GM18502 (cell line): ENCODE measurements around the gene HFE.
"Not testable (repeated sequence)": the region's sequence is repeated elsewhere in the genome, so short reads cannot be mapped to it uniquely, and the experiment has no call there.

Experiments used
- ATAC-seq: cut with Tn5 transposase; IDR thresholded peaks from one replicate; pipeline ENCODE4 v1.9.1; 2021; ENCODE audit warnings: mild to moderate bottlenecking; ENCODE audit not compliant: unreplicated experiment, poor library complexity

The HFE gene, protein sequence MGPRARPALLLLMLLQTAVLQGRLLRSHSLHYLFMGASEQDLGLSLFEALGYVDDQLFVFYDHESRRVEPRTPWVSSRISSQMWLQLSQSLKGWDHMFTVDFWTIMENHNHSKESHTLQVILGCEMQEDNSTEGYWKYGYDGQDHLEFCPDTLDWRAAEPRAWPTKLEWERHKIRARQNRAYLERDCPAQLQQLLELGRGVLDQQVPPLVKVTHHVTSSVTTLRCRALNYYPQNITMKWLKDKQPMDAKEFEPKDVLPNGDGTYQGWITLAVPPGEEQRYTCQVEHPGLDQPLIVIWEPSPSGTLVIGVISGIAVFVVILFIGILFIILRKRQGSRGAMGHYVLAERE

DNA sequence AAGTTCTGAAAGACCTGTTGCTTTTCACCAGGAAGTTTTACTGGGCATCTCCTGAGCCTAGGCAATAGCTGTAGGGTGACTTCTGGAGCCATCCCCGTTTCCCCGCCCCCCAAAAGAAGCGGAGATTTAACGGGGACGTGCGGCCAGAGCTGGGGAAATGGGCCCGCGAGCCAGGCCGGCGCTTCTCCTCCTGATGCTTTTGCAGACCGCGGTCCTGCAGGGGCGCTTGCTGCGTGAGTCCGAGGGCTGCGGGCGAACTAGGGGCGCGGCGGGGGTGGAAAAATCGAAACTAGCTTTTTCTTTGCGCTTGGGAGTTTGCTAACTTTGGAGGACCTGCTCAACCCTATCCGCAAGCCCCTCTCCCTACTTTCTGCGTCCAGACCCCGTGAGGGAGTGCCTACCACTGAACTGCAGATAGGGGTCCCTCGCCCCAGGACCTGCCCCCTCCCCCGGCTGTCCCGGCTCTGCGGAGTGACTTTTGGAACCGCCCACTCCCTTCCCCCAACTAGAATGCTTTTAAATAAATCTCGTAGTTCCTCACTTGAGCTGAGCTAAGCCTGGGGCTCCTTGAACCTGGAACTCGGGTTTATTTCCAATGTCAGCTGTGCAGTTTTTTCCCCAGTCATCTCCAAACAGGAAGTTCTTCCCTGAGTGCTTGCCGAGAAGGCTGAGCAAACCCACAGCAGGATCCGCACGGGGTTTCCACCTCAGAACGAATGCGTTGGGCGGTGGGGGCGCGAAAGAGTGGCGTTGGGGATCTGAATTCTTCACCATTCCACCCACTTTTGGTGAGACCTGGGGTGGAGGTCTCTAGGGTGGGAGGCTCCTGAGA lies at the start of gene HFE:
TSS of gene HFE (plus strand) at position 146 of the 832 bp plus-strand sequence. CDS start at position 158, 12 bp downstream.
- no peak for ATAC-seq

DNA sequence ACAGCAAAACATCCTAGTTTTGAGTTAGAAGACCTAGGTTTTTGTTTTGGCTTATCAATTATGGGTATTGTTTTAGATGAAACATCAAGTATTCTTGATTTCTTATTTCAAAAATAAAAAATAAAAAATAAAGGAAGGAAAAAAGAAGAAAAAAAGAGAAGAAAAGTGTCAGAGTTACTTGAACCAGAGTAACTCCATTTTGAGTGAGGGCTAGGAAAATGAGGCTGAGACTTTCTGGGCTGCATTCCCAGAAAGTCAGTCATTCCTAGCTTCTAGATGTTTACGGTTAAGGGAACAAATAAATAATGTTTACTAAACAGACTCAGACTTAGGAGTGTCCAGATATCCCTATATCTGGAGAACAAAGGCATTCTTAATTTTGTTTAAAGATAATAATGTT lies 45.3 kb upstream of the HFE start:
- no peak for ATAC-seq

DNA sequence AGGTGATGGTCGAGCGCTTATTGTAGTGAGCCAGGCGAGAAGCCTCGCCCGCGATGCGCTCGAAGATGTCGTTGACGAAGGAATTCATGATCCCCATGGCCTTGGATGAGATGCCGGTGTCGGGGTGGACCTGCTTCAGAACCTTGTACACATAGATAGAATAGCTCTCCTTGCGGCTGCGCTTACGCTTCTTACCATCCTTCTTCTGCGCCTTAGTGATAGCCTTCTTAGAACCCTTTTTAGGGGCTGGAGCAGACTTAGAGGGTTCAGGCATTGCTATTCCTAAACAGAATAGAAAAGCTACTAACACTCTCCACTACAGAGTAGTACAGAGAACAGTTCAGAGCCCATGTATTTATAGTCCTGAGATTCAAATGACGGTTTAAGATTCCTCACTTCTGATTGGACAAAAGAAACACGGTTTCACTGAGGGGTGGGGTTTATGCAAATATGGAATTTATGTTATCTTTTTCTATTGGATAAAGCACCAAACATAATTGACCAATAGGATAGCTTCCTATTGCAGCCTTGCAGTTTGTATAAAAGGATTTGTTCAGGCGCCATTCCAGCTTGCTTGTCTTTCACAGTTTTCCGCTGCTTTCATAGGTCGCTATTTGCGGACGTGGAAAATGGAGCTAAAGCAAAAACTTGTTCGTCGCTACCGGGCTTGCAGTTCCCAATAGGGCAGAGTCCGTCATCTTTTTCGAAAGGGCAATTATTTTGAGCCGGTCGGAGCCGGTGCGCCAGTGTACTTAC lies 43.7 kb upstream of the HFE start:
- ATAC-seq: peak; percentile 70

DNA sequence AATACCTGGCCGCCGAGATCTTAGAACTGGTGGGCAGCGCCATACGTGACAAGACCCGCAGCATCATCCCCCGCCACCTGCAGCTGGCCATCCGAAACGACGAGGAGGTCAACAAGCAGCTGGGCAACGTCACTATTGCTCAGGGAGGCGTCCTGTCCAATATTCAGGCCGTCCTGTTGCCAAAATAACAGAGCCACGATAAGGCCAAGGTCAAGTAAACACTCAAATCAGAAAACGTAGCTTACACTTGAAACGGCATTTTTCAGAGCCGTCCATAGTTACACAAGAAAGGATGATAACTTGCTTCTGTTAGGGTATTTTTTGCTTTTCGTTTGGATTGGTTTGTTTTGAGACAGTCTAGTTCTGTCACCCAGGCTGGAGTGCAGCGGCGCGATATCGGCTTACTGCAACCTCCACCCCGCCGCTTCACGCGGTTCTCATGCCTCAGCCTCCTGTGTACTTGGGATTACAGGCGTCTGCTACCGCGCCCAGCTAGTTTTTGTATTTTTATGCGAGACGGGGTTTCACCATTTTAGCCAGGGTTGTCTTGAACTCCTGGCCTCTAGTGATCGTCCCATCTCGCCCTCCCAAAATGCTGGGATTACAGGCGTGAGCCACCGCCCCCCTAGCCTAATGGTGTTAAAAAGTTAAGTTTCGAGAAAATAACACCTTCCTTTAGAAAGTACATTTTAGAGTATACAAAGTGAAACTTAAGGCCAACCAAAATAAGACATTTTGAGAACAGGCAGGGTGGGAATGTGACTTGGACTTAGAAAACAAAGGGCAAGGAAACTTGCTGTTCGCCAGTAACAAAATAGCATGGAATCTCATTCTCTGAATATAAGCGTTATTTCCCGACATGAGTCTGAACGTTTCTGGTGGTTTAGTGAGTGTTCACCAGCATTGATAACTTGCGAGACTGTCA lies 42.8 kb upstream of the HFE start:
- peak; percentile 27 for ATAC-seq

DNA sequence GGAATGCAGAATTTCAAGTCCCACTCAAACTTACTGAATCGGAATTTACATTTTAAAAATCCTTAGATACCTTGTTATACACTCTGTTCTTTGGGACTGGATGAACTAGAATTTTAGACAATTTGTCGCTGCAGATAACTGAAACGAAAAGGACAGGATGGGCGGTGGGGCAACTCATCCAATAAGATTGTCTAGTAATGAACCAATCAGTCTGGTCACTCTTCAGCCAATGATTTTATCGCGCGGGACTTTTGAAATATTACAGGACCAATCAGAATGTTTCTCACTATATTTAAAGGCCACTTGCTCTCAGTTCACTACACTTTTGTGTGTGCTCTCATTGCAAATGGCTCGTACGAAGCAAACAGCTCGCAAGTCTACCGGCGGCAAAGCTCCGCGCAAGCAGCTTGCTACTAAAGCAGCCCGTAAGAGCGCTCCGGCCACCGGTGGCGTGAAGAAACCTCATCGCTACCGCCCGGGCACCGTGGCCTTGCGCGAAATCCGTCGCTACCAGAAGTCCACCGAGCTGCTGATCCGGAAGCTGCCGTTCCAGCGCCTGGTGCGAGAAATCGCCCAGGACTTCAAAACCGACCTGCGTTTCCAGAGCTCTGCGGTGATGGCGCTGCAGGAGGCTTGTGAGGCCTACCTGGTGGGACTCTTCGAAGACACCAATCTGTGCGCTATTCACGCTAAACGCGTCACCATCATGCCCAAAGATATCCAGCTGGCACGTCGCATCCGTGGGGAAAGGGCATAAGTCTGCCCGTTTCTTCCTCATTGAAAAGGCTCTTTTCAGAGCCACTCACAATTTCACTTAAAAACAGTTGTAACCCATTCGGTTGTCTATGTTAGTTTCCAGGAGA lies 41.9 kb upstream of the HFE start:
- ATAC-seq: peak; percentile 54

DNA sequence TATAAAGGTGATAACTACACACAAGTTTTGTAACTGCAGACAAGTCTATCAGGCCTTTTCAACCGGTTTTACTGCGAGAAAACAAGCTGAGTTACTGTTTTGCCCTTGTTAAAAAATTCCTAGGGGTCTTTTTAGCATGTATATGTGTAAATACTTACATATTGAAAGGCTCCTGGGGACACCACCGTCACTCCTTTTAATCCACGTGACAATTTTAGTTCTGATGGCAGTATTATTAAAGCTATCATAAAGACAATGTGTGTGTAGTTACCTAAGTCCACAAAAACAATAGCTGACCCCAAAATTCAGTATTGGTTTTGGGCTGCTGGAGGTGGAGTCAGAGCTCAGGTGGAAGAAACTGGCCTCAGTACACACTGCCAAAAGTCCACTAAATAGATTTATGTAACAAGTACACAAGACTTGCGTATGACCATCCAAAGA lies 41.3 kb upstream of the HFE start:
- no peak for ATAC-seq

DNA sequence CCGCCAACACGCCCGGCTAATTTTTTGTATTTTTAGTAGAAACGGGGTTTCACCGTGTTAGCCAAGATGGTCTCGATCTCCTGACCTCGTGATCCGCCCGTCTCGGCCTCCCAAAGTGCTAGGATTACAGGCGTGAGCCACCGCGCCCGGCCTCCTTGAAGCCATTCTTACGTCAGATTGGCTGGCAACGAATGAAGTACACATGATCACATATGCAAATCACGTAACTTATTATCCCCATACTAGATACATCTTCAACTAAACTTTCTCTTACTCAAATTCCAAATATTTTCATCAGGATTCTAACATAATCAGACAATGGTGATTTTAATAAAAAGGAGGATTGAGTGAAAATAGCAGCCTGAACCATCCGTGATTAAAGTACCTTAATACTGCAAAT lies 39.9 kb upstream of the HFE start:
- not testable (repeated sequence) for ATAC-seq

DNA sequence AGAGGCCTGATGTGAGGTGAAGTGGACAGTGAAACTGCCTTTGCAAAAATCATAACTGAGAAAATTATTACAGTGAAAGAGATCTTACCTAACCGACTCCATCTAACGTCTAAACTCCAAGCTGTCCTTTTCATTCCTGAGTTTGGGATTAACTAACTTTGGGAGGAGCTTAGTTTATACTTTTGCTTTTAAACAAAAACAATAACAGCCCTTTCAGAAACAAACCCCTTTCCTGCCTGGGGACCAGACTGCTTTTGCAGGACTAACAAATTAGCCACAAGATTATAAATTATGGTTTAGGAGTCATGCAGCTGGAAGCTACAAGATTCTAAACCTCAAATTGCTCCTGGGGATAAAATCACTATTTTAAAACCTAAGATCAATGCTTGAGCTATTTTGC lies 38.6 kb upstream of the HFE start:
- ATAC-seq: no peak

DNA sequence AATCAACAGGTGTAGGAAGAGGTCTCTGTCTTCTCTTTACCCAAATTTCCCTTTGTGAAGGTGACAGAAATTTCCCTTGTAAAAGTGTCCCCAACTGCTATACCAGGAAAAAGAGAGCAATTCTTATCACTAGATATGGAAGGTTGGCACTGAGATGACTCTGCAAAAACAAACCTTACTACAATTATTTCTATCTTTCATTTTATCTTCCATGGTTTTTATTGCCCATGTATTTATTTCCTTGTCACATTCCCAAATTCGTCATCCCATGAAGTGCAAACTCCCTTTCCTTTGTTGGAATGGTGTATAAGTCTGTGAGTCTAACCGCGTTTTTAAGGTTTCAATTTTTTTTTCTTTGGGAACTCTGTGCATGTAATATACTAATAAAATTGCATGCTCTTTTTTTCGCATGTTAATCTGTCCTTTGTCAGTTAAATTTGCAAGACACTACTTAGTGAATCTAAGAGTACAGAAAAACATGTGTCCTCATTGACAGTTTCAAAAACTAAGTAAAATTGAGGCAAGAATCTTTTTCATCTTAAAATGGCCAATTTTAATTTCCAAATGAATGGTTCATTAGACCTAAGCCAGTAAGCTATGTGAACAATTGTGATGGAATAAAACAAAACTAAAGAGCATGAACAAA lies 35.4 kb upstream of the HFE start:
- no peak for ATAC-seq

DNA sequence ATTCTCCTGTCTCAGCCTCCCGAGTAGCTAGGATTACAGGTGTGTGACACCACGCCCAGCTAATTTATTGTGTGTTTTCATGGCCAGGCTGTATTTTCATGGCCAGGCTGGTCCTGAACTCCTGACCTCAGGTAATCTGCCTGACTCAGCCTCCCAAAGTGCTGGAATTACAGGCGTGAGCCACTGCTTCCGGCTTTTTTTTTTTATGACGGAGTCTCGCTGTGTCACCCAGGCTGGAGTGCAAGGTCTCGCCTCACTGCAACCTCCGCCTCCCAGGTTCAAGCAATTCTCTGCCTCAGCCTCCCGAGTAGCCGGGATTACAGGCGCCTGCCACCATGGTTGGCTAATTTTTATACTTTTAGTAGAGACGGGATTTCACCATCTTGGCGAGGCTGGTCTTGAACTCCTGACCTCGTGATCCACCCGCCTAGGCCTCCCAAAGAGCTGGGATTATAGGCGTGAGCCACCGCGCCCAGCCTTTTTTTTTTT lies 34.4 kb upstream of the HFE start:
- not testable (repeated sequence) for ATAC-seq

DNA sequence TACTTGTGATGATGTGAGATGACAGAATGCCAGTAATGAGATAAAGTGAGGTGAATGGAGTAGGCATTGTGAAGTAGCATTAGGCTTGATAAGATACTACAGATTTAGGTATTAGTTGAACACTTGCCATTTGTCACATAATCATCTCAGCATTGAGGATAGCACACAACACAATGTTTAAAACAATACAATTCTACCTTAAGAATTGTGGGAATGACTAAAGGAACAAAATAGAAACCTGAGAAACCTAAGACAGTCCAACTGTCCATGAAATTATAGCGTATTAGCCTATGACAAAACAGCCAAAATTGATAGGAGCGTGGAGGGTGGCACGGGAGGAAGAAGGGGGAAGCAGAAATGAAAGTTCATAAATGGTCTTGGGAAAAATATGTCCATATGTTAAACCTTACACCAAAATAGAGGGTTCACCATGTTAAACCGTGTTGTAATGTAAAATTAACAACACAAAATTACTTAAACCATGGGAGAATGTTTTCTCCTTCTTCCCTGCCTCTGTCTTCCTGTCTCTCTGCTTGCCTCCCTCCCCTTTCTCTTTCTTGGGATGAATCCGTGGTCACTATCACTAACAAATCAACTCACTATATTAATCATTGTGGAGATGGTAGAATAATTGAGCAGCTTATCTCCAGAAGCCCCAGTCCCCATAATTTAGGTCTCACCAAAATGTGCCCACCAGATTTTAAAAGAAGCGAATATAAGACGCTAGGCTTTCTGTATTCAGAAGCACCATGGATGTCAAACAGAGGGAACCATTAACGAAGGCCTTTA lies 33.0 kb upstream of the HFE start:
- no peak for ATAC-seq

DNA sequence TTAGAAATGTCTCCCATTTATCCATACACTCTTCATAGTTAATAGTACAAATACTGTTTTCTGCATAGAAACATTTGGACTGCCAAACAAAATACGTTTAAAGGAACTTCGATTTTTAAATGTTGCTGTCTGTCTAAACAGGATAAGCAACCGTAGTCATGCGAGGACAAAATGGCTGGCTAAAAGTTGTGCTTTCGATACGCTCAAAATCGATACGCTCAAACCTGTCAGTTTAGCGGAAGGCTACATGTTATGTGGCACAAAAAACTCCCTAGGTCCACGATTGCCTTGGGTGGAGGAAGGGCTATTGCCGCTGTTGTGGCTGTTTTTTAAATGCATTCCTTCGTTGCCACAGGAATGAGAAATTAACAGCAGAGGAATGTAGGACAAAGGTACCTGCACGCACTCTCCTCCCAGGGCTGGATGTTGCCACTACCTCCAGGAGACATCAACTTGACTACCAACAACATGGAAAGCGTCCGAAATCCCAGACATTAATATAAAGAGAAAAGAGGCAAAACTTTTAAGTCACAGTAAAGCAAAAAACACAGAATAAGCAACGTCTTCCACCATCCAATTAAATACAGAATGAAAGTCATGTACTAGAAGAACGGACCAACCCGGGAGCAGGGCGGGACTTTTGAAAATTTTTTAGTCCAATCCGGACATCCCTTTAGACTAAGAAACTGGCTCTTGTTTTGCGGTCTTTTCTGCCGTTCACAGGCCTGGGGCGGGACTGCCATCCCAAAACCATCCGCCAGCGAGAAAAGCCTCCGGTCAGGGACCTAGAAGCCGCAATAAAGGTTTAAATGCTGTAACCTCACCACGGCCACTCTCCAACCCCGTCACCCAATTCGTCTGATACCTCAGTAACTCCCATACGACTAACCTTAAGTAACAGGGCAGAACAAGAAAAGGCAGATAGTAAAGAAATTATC lies 32.2 kb upstream of the HFE start:
- ATAC-seq: peak; percentile 61

DNA sequence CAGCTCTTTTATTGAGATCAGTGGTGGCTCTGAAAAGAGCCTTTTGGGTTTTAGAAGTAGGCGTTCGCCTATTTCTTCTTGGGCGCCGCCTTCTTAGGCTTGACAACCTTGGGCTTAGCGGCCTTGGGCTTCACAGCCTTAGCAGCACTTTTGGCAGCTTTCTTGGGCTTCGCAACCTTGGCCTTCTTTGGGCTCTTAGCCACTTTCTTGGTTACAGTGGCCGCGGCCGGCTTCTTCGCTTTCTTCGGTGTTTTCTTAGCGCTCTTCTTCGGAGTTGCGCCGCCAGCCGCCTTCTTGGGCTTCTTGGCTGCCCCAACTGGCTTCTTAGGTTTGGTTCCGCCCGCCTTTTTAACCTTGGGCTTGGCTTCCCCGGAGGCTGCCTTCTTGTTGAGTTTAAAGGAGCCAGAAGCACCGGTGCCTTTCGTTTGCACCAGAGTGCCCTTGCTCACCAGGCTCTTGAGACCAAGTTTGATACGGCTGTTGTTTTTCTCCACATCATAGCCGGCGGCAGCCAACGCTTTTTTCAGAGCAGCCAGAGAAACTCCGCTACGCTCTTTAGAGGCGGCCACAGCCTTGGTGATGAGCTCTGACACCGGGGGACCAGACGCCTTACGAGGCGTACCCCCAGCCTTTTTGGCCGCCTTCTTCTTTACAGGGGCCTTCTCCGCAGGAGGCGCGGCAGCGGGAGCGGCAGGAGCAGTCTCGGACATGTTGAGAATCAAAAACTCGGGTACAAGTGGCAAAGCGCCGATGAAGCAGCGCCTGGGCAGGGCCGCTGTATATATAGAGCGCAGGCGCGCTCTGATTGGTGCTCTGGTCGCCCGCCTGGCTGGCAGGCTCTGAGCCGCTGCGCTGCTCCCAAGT lies 31.3 kb upstream of the HFE start:
- ATAC-seq: peak; percentile 71

DNA sequence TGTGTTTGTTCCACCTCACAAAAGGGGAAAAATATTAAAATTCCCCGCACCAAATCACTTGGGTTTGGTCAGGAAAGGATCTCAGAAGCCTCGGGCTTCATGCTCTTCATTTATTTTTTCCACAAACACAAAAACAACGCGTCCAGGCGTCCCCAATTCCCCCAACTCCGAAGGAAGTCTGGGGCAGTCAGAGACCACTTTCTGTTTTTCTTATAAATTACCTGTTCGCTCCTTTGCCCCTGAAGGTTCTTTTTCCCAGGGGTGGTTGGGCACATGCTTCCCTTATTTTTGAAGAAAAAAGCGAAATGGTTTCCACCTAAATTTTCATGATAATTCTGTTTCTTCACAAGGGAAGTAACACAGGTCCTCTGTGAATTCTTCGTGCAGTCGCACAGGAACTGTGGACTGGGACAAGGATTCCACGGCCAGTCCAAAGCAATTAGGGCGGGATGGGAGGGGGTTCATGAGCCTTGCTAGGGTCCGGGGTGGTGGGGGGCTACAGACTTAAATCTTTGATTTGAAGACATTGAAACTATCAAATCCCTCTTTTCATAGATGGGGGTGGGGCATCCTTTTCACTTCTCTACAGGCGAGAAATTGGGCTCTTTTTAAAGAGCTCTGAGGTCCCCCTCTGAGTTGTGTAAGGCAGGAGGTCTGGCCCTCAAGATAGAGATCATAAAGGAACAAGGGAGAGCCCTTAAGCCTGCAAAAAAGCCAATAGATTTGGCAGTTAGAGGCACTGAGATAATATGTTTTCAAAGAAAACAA lies 30.5 kb upstream of the HFE start:
- ATAC-seq: no peak

DNA sequence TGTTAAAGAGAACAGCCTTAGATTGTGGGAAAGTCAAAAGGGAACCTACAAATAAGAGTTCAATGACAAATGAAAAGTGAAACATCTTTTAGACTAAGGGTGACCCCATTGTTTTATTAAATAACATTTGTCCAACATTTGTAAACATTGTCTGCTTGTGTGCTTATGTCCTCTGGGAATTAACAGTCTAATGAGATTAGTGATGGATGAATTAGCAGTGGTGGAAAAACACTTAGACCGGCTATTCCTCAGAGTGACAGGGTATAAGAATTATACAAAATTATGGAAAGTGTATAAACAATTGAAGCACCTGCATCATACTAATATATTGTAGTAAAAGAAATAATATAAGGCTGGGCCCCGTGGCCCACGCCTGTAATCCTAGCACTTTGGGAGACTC lies 29.3 kb upstream of the HFE start:
- no peak for ATAC-seq
